Ascending aorta (tissue), 2 donors: ENCODE results near the gene ZNF765. TPM values are rescaled to one million over a fixed set of nuclear protein-coding genes. Genes with fewer than 3 reads are reported as not detected.
"Not testable (repeated sequence)": the region's sequence is repeated elsewhere in the genome, so short reads cannot be mapped to it uniquely, and the experiment has no call there.

Experiments used
- DNase-seq, 2 donors: peaks; one replicate each; pipeline ENCODE4 v3.0.0-alpha.2; 2019; ENCODE audit warnings: low spot score in 2 of 2
- H3K27ac ChIP-seq, 2 donors: fragments of 200-600 bp; sonication (generic); one replicate each; pipeline ENCODE4 v1.5.1; 2016 to 2017; ENCODE audit warnings: mild to moderate bottlenecking in 1 of 2
- H3K27me3 ChIP-seq: fragments of 200-600 bp; sonication (generic); one replicate; pipeline ENCODE4 v1.5.1; 2017
- H3K36me3 ChIP-seq, 2 donors: fragments of 200-600 bp; sonication (generic); one replicate each; pipeline ENCODE4 v1.5.1; 2016
- H3K4me1 ChIP-seq, 2 donors: fragments of 200-600 bp; sonication (generic); one replicate each; pipeline ENCODE4 v1.5.1; 2016 to 2017; ENCODE audit warnings: mild to moderate bottlenecking in 1 of 2
- H3K4me3 ChIP-seq, 2 donors: fragments of 200-600 bp; sonication (generic); one replicate each; pipeline ENCODE4 v1.5.1; 2016 to 2017; ENCODE audit warnings: mild to moderate bottlenecking in 1 of 2
- H3K9me3 ChIP-seq, 2 donors: fragments of 200-600 bp; sonication (generic); one replicate each; pipeline ENCODE4 v1.5.1; 2016
- CTCF ChIP-seq, 3 experiments: fragments of 200-600 bp in 2 of 3; fragments of 450-650 bp in 1 of 3; sonication (generic) in 2 of 3; IDR thresholded peaks; one replicate each; pipeline ENCODE4 v1.5.1; 2016 to 2019; ENCODE audit warnings: antibody characterized with exemption in 3 of 3, mild to moderate bottlenecking in 1 of 3, moderate library complexity in 1 of 3
- intact Hi-C: fragments of 100-400 bp; cut with DNase I; formaldehyde crosslinking; loops from one replicate; pipeline ENCODE4 v1.15.1; 2023
- total RNA-seq: library from RNA; depleted of rRNA; stranded (reverse); fragments of >200 nt; gene quantifications from one replicate; pipeline ENCODE4 v1.1.0, GENCODE V29; 2016

ZNF765 gene
- total RNA-seq, 1 donor from 2014 or later: 3.5 TPM

- Histone ChIP-seq H3K4me1 (peaks cover 0 to 11% of the 10 kb centered on the region in 2 donors), H3K27me3 (no peaks in the 10 kb centered on the region), H3K4me3 (no peak overlapping the region), H3K36me3 (peaks cover 7 to 16% of the 10 kb centered on the region in 2 donors), H3K27ac (no peak overlapping the region), H3K9me3 (peaks cover 15 to 26% of the 10 kb centered on the region in 2 donors)
- no peak for DNase-seq
- intact Hi-C loops: no loop called here
- TF ChIP-seq CTCF (IDR thresholded peaks at IDR 0.05): no peak
These were observed 77.0 kb downstream of the ZNF765 start for GRCh38 chr19:53471916-53472315.

GRCh38 chr19:53474832-53475231 is 79.9 kb downstream of the ZNF765 start:
- H3K4me3 ChIP-seq, intact Hi-C loops, H3K27ac ChIP-seq, H3K27me3 ChIP-seq, H3K4me1 ChIP-seq, DNase-seq: not testable (repeated sequence)
- Histone ChIP-seq H3K9me3 (peaks cover 29 to 51% of the 10 kb centered on the region in 2 donors), H3K36me3 (peaks cover 20 to 38% of the 10 kb centered on the region in 2 donors)

- intact Hi-C loops, DNase-seq, H3K4me3 ChIP-seq, H3K27me3 ChIP-seq, H3K27ac ChIP-seq, H3K4me1 ChIP-seq: not testable (repeated sequence)
- Histone ChIP-seq H3K9me3 (peaks cover 33 to 57% of the 10 kb centered on the region in 2 donors), H3K36me3 (peaks cover 20 to 38% of the 10 kb centered on the region in 2 donors)
These were observed 80.5 kb downstream of the ZNF765 start for GRCh38 chr19:53475470-53475869.

Other genes starting within 250 kb of the ZNF765 start
- 18.7 TPM for gene ZNF347, start 236.1 kb upstream of the ZNF765 start, total RNA-seq
- not detected for gene ZNF665, start 201.8 kb upstream of the ZNF765 start, total RNA-seq
- 3.7 TPM for gene ZNF677, start 140.3 kb upstream of the ZNF765 start, total RNA-seq
- not detected for gene VN1R2, start 136.9 kb upstream of the ZNF765 start, total RNA-seq
- not detected for gene VN1R4, start 127.4 kb upstream of the ZNF765 start, total RNA-seq
- 3.1 TPM for gene ZNF845, start 61.4 kb upstream of the ZNF765 start, total RNA-seq
- gene ZNF525, start 29.4 kb upstream of the ZNF765 start, total RNA-seq: 3.0 TPM
- 1.4 TPM for gene ZNF761, start 36.8 kb downstream of the ZNF765 start, total RNA-seq
- gene ZNF813, start 72.6 kb downstream of the ZNF765 start, total RNA-seq: 1.3 TPM
- 34.5 TPM for gene ZNF331, start 143.0 kb downstream of the ZNF765 start, total RNA-seq
- not detected for gene DPRX, start 236.8 kb downstream of the ZNF765 start, total RNA-seq